DMS153 treated with DMSO at 0.1 percent for 48 hours (cell line): Measurements from ENCODE around the gene IL17B.

ENCODE experiments used
- DNase-seq: peaks from one replicate; lab custom pipeline; 2025; ENCODE audit not compliant: unreplicated experiment; lab: John Stamatoyannopoulos, UW

The IL17B gene

GRCh38 chr5:149325894-149326293 is 53.2 kb downstream of the IL17B start:
- DNase-seq, result no peak

- no peak for DNase-seq
Measured at GRCh38 chr5:149325166-149325735, 53.8 kb downstream of the IL17B start.

GRCh38 chr5:149324641-149325040 is 54.5 kb downstream of the IL17B start:
- no peak for DNase-seq
